ENCODE measurements around the gene FNBP1.

GRCh38 chr9:129909851-129910250 is 133.1 kb downstream of the FNBP1 start:
- no peak for TF ChIP-seq CTCF (conservative IDR thresholded peaks at IDR 0.05 in 1 of 2, IDR thresholded peaks at IDR 0.05 in 1 of 2; ENCODE audit: low read depth in 1 of 2, low read length in 2 of 2)
- no peak for TF ChIP-seq EZH2 (IDR thresholded peaks at IDR 0.05; ENCODE audit: low read length, missing control alignments)

Data from fibroblast of lung (primary cell).